HG02571 (cell line): ENCODE measurements around the gene PIP4K2A.

Source experiments
- ATAC-seq: cut with Tn5 transposase; IDR thresholded peaks from one replicate; pipeline ENCODE4 v1.9.1; 2021; ENCODE audit warnings: mild to moderate bottlenecking, moderate library complexity; ENCODE audit not compliant: unreplicated experiment

The PIP4K2A gene

DNA sequence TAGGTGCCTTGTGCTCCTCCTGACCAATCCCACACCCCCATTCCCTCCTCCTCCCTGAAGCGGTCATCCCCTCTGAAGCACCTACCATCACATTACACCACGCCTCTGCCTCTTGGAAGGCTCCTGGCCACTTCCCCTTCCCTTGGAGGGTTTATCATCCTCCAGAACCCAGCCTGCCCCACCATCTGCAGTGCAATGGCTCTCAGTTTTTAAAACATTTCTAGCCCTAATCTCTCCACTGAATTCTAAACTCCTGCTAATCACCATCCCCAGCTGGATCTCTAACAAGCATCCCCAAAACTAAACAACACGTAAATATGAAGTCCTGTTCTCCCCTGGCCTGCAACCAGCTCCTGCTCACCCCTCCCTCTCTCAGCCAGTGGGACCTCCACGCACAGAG, 70.6 kb downstream of the PIP4K2A start:
- ATAC-seq = no peak

DNA sequence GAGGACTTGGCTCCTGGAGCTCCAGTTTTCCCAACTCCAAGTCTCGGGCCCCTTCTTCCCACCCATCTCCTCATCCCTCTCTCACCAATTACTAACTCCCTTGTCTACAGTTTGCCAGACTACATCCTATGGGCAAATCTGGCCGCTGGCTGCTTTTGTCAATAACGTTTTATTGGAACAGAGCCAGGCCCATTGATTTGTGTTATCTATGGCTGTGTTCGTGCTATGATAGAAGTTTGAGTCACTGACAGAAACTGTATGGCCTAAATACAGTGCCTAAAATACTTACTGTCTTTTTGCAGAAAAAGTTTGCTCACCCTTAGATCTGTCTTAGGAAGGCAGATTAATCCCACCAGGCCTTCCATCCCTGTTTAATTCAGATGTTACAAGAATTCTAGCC, 71.3 kb downstream of the PIP4K2A start:
- no peak for ATAC-seq

DNA sequence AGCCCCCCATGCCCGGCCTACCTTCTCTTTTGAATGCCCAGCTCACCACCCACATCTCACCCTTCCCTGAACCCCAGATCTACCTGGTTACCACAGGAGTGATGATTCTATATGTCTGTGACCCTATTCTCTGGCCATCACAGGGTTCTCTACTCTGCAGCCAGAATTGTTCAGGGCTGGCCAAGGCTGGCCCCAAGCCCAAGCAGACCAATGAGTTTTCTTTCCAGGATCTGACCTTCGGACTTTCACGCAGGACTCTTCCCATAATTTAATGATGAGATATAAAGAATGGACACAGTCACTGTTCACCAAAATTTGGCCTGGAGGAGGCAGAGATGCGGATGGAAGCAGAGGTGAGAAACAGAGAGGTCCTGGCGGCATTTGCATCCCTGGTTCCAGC, 72.6 kb downstream of the PIP4K2A start:
- no peak for ATAC-seq

DNA sequence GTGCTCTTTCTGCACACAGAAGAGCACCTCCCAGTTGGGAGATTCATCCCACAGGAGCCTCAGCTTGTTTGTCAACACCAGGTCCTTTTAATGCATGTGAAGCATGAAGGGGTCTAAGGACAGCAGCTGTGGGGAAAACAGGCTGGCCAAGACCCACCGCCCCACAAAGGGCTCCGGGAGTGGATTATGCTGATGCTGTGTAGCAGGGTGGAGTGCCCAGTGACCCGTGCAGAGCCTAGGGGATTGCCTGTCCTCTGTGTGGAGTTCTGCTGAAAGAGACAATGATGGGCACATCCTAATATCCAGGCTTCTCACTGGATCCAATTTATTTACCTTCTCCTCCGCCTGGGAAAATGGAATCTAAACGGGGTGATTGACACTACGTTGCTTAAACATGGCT, 74.0 kb downstream of the PIP4K2A start:
- no peak for ATAC-seq

DNA sequence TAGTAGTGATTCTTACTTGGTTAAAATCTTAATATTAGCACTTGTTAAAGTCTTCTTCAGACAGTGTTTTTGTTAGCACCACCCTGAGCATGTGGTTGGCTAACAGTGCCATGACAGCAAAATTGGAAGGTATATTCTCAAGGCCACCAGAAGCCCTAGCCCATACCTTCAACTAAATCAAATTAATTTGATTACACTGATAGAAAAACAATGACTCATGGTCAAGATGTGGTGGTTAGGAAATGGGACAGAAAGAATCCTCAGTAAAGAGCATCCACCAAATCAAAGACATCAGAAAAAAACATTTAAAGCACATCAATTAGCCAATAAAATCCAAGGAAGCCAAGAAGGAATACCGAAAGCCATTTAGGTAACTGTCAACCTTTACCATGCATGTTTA, 75.5 kb downstream of the PIP4K2A start:
- no peak for ATAC-seq

DNA sequence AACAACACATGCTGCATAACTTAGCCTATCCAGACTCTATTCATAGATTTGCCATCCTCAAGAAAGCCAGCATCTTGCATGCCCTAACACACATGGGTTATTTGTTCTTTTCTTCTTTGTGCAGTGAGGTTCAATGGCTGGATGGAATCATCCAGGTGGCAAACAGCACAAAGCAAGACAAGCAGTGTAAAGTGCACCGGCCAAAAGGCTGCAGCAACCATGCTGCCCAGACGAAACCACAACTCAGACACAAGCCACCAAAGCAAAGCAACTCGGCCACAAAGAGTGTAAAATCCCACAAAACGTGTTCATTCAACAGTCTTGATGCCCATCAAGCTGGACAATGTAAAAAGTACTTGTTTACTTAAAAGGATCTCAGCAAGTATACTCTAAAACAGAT, 76.9 kb downstream of the PIP4K2A start:
- no peak for ATAC-seq

DNA sequence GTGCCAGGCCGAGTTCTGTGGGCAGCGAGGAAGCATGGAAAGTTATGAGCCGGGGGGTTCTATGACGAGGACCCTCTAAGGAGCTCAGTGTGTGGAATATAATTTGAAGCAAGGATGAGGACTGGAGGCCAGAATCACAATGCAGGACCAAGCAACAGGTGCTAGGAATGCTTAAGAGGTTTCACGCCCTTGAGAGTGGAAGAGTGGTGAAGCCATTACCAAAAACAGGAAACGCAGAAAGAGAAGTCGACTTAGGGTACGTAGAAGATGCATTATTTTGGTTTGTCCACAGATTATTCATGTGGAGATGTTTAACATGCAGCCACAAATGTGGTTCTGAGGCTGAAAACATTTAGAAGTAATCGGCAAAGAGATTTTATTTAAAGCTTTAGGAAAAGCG, 78.7 kb downstream of the PIP4K2A start:
- no peak for ATAC-seq

DNA sequence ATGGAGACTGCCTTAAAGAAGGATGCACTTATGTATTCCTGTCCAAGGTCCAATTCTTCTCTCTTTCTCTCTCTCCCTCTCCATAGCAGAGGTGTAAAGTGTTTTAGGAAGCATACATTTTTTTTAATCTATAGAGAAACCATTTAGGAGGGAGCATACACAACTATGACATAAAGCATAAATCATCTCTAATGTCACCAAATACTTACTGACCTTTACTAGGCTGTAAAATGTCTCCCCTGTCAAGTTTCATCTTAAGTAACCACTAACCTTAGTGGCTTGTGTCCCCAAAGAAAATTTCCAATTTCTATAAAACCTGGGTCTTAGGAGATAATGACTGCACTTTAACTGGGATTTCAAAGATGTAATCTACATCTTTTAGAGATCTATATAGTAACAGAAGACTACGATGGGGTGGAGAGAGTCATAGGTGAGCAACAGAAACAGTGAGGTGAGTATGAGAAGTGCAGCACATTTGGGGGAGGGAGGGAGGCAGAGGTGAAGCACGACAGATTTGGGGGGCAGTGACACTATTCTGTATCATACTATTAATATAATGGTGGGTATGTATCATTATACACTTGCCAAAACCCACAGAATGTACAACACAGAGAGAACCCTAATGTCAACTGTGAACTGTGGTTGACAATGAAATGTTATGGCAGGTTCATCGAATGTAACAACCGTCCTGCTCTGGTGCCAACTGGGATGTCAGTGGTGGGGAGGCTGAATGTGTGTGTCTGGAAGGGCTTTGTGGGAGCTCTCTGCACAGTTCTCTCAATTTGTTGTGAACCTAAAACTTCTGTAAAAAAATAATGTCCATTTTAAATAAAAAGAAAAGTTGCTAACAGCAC, 79.5 kb downstream of the PIP4K2A start:
- ATAC-seq = no peak

DNA sequence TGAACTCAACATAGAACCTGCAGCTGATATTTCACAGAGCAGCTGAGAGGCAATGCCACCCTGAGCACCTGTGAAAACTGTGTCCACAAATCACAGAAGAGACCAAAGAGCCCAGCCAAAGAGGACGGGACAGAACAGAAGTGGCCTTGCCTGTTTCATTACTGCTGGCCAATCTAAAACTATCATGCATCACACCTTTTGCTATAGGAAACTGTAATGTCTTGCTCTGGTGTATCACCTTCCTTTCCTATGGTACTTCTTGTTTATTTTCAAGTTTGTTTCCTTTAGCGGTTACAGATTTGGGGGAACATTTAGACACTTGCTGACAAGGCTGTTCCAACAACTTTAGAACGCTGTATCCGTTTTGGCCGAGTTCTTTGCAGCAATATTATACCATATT, 80.3 kb downstream of the PIP4K2A start:
- ATAC-seq = no peak

DNA sequence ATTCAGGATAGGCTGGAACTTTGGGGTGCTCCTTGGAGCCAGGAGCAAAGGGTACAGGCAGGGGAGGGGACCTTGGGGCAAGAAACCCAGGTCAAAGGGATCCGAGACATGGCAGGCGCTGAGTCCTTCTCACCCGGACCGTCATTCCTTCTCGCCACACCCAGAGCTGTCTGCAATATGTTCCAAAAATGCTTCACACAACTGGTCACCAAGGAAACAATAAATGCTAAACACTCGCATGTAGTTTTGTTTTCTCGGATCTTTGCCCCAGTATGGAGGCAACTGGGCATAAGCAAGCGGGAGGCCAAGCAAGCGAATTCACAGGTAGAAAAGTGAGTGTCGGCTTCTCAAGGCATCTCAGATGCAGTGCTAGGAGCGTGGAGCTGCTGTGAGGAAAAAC, 80.8 kb downstream of the PIP4K2A start:
- ATAC-seq = no peak

DNA sequence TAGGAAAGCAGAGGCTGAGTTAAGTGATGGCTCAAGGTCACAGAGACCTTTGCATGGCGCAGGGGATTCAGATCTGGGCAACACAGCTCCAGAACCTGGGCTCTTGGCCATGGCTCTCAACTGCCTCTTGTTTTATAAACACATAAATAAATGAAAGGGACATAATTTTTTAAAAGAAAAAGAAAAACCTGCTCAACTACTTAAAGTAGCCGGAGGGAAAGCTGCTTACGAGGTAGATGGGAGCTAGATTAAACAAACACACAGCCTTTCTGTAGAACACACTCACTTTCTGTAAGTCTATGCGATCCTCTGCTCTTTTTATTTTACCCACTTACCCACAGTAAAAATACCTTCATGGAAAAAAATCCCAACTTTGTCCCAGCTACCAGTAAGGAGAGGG, 81.3 kb downstream of the PIP4K2A start:
- ATAC-seq = no peak

DNA sequence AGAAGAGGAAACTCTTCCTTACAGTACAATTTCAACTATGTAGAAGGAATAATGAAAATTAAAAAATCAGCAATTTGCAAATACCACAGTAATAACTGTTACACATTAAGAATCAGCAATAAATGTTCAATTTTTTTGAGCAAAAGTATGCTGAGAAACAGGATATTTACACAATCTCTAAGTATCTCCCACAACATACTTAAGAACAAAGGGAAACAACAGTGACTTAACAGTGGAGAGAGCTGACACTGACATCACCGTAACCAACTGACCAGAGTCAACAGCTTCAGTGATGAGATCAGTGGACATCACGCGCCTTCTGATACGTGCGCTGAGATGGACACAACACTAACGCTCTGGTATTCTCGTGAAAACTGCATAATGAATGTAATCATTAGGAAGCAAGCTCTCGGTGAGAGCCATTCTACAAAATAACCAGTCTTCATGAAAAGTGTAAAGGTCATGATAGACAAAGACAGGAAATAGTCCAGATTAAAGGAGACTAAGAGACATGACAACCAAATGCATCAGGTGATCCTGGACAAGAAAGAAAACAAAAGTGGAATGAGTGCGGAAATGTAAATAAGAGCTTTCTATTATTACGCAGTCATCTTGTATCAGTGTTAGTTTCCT, 82.6 kb downstream of the PIP4K2A start:
- no peak for ATAC-seq

DNA sequence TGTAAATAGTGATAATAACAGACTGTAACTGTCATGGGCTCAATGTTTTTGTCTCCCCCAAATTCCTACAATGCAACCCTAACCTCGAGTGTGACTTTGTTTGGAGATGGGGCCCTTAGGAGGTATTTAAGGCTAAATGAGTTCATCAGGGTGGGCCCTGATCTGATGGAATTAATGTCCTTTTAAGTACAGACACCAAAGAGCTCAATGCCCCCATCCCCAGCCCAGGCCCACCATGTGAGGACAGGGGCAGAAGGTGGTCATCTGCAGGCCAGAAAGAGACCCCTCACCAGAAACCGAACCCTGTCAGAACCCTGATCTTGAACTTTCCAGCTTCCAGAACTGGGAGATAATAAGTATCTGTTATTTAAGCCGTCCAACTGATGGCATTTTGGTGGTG, 83.2 kb downstream of the PIP4K2A start:
- no peak for ATAC-seq

DNA sequence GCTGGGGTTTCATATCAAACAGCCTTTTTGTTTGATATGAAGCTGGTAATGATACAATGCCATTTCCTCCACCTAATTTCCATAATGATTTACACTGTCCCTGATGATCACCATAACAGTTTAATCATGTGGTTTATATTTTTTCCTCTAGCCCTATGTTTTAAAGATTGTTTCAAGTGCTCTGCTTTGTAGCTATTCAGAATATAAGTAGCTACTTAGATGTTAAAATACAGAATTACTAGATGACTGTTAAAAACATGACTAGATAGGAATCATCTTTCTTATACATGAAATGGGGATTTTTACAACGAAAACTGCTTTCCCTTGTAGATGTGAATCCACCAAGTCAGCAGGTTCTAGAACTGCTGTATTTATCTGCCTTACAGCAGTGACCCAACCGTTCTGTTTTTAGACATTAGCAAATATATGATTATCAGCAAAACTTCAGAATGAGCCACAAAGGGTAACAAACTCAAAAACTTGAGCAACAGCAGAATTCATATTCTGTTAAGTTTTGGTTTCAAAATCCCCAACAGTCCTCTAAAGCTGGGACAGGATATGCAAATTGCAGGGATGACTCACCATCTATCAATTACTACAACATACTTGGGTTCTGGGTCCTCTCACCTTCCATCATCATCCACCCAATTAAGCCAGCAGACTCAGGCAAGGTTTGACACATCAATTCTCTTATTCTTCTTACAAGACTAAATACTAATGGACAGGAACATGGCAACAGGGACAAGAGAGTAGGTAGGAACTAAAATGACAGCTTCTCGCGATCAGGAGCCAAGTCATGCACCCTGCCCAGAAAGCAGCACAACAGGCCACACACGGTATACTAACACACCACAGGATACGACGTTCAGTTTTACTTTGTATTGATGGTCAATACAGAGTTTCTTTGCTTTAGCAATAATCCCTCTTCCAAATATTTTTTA, 83.9 kb downstream of the PIP4K2A start:
- ATAC-seq = peak; percentile 87

DNA sequence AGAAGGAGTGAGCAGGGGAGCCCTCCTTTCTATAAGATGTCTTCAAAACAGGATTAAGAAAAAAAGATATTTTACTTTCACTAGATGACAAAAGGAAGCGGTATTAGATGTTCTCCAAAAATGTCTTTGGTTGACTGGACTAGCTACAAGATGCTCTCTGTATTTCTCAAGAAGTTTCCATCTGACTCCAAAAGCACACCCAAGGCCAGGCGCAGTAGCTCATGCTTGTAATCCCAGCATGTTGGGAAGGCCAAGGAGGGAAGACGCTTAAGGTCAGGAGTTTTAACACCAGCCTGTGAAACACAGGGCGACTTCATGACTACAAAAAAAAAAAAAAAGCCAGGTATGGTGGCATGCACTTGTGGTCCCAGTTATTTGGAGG, 84.5 kb downstream of the PIP4K2A start:
- no peak for ATAC-seq

DNA sequence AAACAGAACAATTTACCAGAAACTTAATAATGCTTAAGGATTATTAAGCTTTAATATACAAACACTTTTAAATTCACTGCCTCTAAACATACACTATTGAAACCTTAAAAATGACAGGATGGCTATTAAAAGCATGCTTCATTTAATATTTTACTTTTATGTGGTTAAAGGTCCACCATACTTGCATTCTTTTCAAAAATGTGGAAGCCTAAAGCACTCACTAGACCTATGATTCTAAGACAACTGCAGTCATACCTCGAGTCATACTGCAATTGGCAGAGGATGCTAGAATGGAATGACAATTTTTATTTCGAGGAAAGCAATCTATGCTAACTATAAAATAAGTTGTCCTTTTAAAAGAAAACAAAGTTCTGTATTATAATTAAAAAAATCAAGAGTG, 85.3 kb downstream of the PIP4K2A start:
- no peak for ATAC-seq

DNA sequence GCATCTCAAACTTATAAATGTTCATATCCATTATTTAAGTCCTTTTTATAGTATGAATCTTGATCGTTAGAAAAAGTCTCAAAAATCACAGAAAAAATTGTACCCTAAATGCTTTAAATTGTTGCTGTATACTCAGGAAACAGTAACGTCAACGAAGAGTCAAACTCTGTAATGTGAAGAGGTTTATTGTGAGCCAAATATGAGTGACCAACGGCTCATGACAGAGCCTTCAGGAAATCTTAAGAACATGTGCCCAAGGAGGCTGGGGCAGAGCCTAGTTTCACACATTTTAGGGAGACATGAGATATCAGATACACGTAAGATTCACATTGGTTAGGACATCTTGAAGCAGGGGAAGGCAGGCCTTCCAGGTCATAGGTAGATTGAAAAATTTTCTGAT, 86.1 kb downstream of the PIP4K2A start:
- ATAC-seq = no peak

DNA sequence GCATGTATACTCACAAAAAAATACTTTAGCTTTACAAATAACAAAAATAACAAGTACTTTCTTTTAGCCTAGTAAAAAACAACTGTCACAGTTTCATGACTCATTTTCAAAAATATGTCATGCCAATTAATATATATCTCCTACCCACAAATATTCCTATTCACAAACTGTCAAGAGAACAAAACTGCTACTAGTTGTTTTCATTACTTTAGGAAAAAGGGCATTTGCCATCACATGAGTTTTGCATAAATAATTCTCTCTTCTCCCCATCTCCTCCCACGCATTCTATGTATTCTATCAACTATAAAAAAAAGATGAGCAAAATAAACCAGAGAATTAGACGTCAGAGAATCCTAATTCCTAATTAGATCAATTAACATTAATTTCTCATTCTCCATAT, 87.6 kb downstream of the PIP4K2A start:
- ATAC-seq = no peak

DNA sequence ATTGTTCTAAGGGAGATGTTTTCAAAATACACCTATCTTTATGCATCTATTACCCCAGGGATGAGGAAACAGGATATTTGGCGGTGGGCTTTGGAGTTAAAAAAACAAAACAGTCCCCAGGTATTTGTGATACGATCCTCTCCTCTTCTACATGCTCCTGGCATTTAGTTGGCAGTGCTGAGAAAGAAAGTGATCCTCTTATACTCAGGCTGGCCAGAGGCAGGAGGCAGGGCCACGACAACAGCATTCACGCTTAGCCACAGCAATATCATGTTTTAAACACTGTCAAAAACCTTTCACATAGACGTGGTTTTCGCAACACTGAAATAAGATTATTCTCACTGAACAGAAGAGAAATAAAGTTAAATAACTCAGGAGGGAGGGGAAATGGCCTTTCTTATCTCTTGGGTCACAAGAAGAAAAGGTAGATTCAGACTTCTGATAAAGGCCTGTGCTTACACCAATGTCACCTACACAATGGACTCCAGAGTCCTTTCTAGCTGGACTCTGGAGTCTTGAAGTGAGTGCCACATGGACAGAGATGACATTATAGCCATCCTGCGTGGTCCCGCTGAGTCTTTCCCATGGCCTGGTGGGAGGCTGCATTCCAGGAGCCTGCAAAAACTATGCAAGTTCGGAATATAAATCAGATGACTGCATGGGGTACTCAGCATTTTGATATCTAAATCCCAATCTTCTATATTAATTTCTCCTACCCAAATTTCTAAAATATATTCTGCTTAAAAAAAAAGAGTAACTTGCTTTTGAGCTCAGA, 88.7 kb downstream of the PIP4K2A start:
- no peak for ATAC-seq

DNA sequence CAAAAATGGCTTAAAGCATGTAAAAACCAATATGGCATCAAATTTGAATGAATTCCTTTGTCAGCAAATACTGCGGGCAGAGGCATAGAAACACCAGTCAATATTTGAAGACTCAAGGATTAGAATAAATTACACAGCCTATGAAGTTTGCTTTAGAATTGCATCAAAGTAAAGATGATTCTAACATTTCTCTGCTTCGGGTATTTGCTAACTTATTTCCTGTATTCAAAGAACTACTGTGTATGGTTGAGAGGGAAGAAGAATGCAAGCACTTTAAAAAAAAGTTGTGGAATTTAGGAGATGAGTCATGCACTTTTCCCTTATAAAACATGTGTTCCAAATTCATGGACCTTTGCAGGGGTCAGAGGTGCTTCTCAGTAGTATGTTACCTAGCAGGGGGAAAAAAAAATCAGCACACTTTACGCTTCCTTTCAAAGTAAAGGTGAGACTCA, 90.1 kb downstream of the PIP4K2A start:
- no peak for ATAC-seq
